Nephron progenitor cell (in vitro differentiated cells): ENCODE data around the gene PLEKHO1.

ENCODE experiments used
- DNase-seq: peaks from one replicate; pipeline ENCODE4 v3.0.0; 2021
- H3K27ac Mint-ChIP-seq: 2 replicates; pipeline ENCODE4 v1.8.0; 2021; ENCODE audit warnings: mild to moderate bottlenecking, moderate library complexity, mixed read lengths
- H3K27me3 Mint-ChIP-seq: 2 replicates; pipeline ENCODE4 v1.8.0; 2021; ENCODE audit warnings: mild to moderate bottlenecking, low read depth, mixed read lengths; ENCODE audit not compliant: poor library complexity
- H3K36me3 Mint-ChIP-seq: 2 replicates; pipeline ENCODE4 v1.8.0; 2021; ENCODE audit warnings: low read depth, mixed read lengths
- H3K4me1 Mint-ChIP-seq: 2 replicates; pipeline ENCODE4 v1.8.0; 2021; ENCODE audit warnings: mixed read lengths
- H3K4me3 Mint-ChIP-seq: 2 replicates; pipeline ENCODE4 v1.8.0; 2021; ENCODE audit warnings: mild to moderate bottlenecking, moderate library complexity, mixed read lengths
- H3K9me3 Mint-ChIP-seq: 2 replicates; pipeline ENCODE4 v1.8.0; 2021; ENCODE audit warnings: mild to moderate bottlenecking, moderate library complexity, mixed read lengths
- TF ChIP-seq, protein P1 (sequence below): fragments of 200-600 bp; sonication (generic); IDR thresholded peaks from 2 replicates; pipeline ENCODE4 v1.5.0; 2021; ENCODE audit warnings: antibody characterized with exemption

The PLEKHO1 gene, protein sequence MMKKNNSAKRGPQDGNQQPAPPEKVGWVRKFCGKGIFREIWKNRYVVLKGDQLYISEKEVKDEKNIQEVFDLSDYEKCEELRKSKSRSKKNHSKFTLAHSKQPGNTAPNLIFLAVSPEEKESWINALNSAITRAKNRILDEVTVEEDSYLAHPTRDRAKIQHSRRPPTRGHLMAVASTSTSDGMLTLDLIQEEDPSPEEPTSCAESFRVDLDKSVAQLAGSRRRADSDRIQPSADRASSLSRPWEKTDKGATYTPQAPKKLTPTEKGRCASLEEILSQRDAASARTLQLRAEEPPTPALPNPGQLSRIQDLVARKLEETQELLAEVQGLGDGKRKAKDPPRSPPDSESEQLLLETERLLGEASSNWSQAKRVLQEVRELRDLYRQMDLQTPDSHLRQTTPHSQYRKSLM

DNA sequence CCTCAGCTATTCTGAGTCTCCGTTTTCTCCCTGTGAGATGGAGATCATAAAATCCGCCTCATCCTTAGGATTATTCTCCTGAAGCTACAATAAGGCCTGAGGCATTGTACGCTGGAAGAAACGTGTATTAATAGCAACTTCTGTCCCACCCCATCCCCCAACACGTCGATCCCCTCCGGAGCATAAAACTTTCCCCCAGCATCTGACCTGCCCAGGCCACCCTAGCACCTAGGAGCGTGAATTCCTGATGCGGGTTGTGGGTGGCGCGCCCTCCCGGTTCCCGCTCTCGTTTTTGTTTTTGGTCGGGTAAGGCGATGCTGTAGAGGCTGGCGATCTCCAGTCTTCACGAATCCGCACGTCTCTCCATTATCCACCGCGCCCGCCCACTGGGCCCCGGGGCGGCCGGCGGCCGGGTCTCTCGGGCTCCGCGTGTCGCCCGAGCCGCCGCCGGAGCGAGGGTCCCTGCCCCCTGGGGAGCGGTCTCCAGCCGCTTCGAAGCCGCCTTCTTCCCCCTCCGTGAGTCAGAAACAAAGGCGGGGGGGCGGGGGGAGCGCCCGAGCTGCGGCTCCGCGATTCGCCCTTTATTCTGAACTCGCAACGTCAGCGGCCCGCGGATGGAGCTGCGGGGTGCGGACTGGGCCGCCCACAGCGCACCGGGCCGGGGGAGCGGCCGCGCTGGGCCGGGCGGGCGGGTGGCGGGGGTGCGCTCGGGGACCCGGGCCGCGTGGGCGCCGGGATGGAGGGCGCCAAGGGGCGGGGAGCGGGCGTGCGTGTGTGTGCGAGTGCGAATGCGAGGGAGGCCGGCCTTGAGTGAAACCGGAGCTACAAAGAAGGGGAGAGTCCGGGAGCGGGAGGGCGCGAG lies at the start of gene PLEKHO1:
PLEKHO1 (plus strand) TSS at position 646 of the 862 bp plus-strand sequence. CDS start 342 bp downstream, outside the sequence.
- Mint-ChIP-seq H3K4me1 (peaks cover 76% of the 10 kb centered on the region), H3K27ac (peak within 1 kb of the TSS; percentile 97), H3K4me3 (peak within 1 kb of the TSS; percentile 97), H3K36me3 (peaks cover 21% of the 10 kb centered on the region), H3K27me3 (no peaks in the 10 kb centered on the region), H3K9me3 (no peaks in the 10 kb centered on the region)
- TF ChIP-seq, protein P1, sequence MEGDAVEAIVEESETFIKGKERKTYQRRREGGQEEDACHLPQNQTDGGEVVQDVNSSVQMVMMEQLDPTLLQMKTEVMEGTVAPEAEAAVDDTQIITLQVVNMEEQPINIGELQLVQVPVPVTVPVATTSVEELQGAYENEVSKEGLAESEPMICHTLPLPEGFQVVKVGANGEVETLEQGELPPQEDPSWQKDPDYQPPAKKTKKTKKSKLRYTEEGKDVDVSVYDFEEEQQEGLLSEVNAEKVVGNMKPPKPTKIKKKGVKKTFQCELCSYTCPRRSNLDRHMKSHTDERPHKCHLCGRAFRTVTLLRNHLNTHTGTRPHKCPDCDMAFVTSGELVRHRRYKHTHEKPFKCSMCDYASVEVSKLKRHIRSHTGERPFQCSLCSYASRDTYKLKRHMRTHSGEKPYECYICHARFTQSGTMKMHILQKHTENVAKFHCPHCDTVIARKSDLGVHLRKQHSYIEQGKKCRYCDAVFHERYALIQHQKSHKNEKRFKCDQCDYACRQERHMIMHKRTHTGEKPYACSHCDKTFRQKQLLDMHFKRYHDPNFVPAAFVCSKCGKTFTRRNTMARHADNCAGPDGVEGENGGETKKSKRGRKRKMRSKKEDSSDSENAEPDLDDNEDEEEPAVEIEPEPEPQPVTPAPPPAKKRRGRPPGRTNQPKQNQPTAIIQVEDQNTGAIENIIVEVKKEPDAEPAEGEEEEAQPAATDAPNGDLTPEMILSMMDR = no peak
- peak; percentile 75 for DNase-seq

DNA sequence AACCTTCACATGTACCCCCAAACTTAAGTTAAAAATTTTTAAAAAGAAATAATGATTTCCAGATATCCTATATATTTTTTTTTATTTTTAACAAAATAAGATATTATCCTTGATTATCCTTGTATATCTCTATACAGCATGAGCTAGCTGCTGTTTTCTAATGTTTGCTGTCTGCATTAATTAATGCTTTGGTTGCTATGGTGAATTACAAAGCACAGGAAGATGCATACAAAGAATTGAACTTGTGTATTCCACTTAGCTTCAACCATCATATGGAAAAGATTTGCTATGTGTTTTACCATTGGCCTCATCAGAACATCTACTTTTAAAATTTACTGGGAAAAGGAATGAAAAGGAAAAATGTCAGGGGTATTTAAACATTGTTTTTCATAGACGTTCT lies 46.7 kb upstream of the PLEKHO1 start:
- Mint-ChIP-seq H3K4me3 (no peak overlapping the region), H3K27me3 (peaks cover 3% of the 10 kb centered on the region), H3K4me1 (no peaks in the 10 kb centered on the region), H3K36me3 (peaks cover 70% of the 10 kb centered on the region), H3K27ac (no peak overlapping the region), H3K9me3 (peaks cover 39% of the 10 kb centered on the region)
- no peak for DNase-seq
- TF ChIP-seq, protein P1 = no peak

GRCh38 chr1:150106341-150106740 lies 43.4 kb upstream of the PLEKHO1 start:
- H3K9me3 Mint-ChIP-seq = peaks cover 27% of the 10 kb centered on the region
- no peaks in the 10 kb centered on the region for H3K4me1 Mint-ChIP-seq
- peaks cover 3% of the 10 kb centered on the region for H3K27me3 Mint-ChIP-seq
- H3K4me3 Mint-ChIP-seq = no peak overlapping the region
- TF ChIP-seq, protein P1 = no peak
- H3K36me3 Mint-ChIP-seq = peaks cover 56% of the 10 kb centered on the region
- no peak for DNase-seq
- H3K27ac Mint-ChIP-seq = no peak overlapping the region

GRCh38 chr1:150109586-150109985 lies 40.1 kb upstream of the PLEKHO1 start:
- Mint-ChIP-seq H3K9me3 (peaks cover 49% of the 10 kb centered on the region), H3K4me3 (no peak overlapping the region), H3K4me1 (no peaks in the 10 kb centered on the region), H3K27me3 (peaks cover 3% of the 10 kb centered on the region), H3K27ac (no peak overlapping the region), H3K36me3 (peaks cover 70% of the 10 kb centered on the region)
- TF ChIP-seq, protein P1 = no peak
- no peak for DNase-seq

DNA sequence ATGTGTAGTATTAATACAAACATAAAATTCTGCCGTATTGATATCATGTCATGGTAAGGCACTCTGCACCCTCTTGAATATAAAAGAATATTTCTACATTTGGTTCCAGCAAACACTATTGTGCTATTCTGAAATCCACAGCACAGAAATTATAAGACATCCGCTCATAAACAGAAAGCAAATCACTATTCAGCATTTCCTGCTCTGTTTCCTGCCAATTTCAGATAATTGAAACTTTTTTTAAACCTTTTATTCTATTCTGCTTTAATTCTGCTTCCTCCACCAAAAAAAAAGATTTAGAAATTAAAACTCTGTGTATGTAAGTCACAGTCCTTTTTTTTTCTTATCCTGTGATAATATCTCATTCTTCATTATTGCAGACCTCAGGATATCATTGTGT lies 39.6 kb upstream of the PLEKHO1 start:
- H3K9me3 Mint-ChIP-seq = peaks cover 51% of the 10 kb centered on the region
- H3K27me3 Mint-ChIP-seq = peaks cover 3% of the 10 kb centered on the region
- TF ChIP-seq, protein P1 = no peak
- no peak overlapping the region for H3K27ac Mint-ChIP-seq
- H3K36me3 Mint-ChIP-seq = peaks cover 71% of the 10 kb centered on the region
- DNase-seq = no peak
- H3K4me3 Mint-ChIP-seq = no peak overlapping the region
- H3K4me1 Mint-ChIP-seq = no peaks in the 10 kb centered on the region
